Measurements from ENCODE around the gene MGAT5. TPM values are rescaled to one million over a fixed set of nuclear protein-coding genes. Genes with fewer than 3 reads are reported as not detected.

MGAT5 gene
- total RNA-seq, 1 donor from 2014 or later: 30.0 TPM

- H3K27ac Mint-ChIP-seq (ENCODE audit: unreplicated experiment): no peak overlapping the region
- H3K9me3 Mint-ChIP-seq (ENCODE audit: low read depth): no peaks in the 10 kb centered on the region
- no peak for DNase-seq (ENCODE audit: low spot score)
- no peaks in the 10 kb centered on the region for H3K36me3 Mint-ChIP-seq (ENCODE audit: low read depth)
- H3K4me3 Mint-ChIP-seq (ENCODE audit: unreplicated experiment): no peak overlapping the region
- TF ChIP-seq CTCF (IDR thresholded peaks at IDR 0.05): no peak
- H3K4me1 Mint-ChIP-seq (ENCODE audit: low read depth): no peaks in the 10 kb centered on the region
- no peaks in the 10 kb centered on the region for H3K27me3 Mint-ChIP-seq (ENCODE audit: low read depth)
Observed at GRCh38 chr2:134462275-134462674, 208.4 kb downstream of the MGAT5 start.

- Mint-ChIP-seq H3K4me3 (ENCODE audit: unreplicated experiment) (no peak overlapping the region), H3K27me3 (ENCODE audit: low read depth) (no peaks in the 10 kb centered on the region), H3K36me3 (ENCODE audit: low read depth) (no peaks in the 10 kb centered on the region), H3K27ac (ENCODE audit: unreplicated experiment) (no peak overlapping the region), H3K9me3 (ENCODE audit: low read depth) (no peaks in the 10 kb centered on the region), H3K4me1 (ENCODE audit: low read depth) (no peaks in the 10 kb centered on the region)
- TF ChIP-seq CTCF (IDR thresholded peaks at IDR 0.05): no peak
- no peak for DNase-seq (ENCODE audit: low spot score)
Observed at GRCh38 chr2:134462791-134463698, 209.2 kb downstream of the MGAT5 start.

DNA sequence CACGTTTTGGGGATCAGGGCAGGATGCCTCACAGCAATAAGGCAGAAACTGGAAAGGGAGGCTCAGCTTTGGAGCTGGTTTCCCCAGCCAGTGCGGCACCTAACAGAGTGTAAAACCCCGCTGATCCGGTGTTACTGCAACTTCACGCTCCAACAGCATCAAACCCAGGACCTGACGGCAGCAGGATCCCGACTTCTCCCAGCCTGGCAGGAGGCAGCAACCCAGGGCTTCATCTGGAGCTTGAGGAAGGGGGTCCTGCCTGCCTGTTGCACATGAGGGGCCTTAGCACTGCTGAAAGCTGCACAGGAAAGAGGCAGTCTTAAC is 209.8 kb downstream of the MGAT5 start:
- no peaks in the 10 kb centered on the region for H3K27me3 Mint-ChIP-seq (ENCODE audit: low read depth)
- no peak overlapping the region for H3K27ac Mint-ChIP-seq (ENCODE audit: unreplicated experiment)
- no peak overlapping the region for H3K4me3 Mint-ChIP-seq (ENCODE audit: unreplicated experiment)
- H3K9me3 Mint-ChIP-seq (ENCODE audit: low read depth): no peaks in the 10 kb centered on the region
- DNase-seq (ENCODE audit: low spot score): no peak
- no peaks in the 10 kb centered on the region for H3K36me3 Mint-ChIP-seq (ENCODE audit: low read depth)
- no peak for TF ChIP-seq CTCF (IDR thresholded peaks at IDR 0.05)
- no peaks in the 10 kb centered on the region for H3K4me1 Mint-ChIP-seq (ENCODE audit: low read depth)

DNA sequence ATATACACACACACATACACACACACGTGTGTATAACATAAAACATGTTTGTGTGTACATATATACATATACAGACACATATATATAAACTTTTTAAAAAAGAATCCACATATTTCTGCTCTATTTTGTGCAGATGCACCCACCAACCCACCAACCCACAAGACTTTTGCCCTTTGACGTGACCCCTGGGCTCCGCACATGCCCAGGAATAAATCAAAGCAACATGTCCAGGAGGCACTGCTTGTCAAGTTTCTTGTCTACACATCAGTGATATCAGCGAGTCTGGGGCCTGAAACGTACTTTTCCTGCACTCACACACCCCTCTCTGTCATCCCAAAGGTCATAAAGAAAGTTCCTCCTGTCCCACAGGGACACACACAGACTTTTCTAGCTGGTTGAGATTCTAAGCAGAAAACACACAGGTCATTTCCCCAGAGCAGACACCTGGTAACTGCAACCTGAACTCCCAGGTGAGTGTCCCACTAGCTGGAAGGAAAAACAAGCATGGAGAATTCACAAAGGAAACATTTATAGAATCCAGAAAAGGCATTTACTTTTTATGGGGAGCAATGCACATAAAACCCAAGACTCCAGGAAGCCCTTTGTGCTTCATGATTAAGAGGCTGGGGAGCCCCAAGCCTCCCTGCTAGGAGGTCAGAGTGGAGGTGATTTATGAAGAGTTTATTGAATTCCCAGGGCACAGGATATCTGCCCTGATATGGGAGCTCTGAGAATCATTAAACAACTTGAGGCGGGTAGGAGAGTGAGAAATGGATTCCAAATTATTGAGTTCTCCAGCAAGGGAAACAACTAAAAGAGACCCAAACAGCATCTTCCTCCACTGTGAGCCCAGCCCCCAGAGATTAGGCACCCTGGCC is 211.6 kb downstream of the MGAT5 start:
- Mint-ChIP-seq H3K4me3 (ENCODE audit: unreplicated experiment) (no peak overlapping the region), H3K36me3 (ENCODE audit: low read depth) (no peaks in the 10 kb centered on the region), H3K27me3 (ENCODE audit: low read depth) (no peaks in the 10 kb centered on the region), H3K27ac (ENCODE audit: unreplicated experiment) (no peak overlapping the region), H3K4me1 (ENCODE audit: low read depth) (no peaks in the 10 kb centered on the region), H3K9me3 (ENCODE audit: low read depth) (no peaks in the 10 kb centered on the region)
- no peak for TF ChIP-seq CTCF (IDR thresholded peaks at IDR 0.05)
- DNase-seq (ENCODE audit: low spot score): no peak

DNA sequence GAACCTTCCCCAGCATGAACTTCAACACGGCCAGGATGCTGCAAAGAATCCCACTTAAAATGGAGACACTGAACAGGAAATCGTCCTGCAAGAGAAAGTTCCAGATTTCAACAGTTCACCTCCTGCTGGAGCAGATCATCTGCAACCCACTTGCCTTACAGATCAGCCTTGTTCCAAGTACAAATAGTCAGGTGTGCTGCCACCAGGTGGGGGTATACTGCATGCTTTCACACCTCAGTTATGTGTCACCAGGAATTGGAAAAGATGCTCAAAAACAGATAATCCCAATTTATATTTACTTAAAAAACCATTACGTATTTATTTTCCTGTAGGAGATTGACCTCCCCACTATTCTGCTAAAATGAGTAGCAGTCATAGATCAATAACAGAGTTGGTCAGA is 212.3 kb downstream of the MGAT5 start:
- Mint-ChIP-seq H3K9me3 (ENCODE audit: low read depth) (no peaks in the 10 kb centered on the region), H3K27me3 (ENCODE audit: low read depth) (no peaks in the 10 kb centered on the region), H3K36me3 (ENCODE audit: low read depth) (no peaks in the 10 kb centered on the region), H3K4me3 (ENCODE audit: unreplicated experiment) (no peak overlapping the region), H3K4me1 (ENCODE audit: low read depth) (no peaks in the 10 kb centered on the region), H3K27ac (ENCODE audit: unreplicated experiment) (no peak overlapping the region)
- no peak for DNase-seq (ENCODE audit: low spot score)
- TF ChIP-seq CTCF (IDR thresholded peaks at IDR 0.05): peak; percentile 50

Data from chondrocyte (in vitro differentiated cells).